HG03439 (cell line): ENCODE measurements around the gene P4HTM.

Source experiments
- ATAC-seq: cut with Tn5 transposase; IDR thresholded peaks from one replicate; pipeline ENCODE4 v1.9.1; 2021; ENCODE audit warnings: mild to moderate bottlenecking, moderate library complexity; ENCODE audit not compliant: unreplicated experiment

P4HTM gene

GRCh38 chr3:48989796-48990635 lies at the start of gene P4HTM:
Gene P4HTM, plus strand, starts transcription at chr3:48990241. Its CDS starts 16 bp downstream, at chr3:48990257.
- peak; percentile 47 for ATAC-seq

- ATAC-seq = no peak
Measured at GRCh38 chr3:48945432-48945831, 44.6 kb upstream of the P4HTM start.

- ATAC-seq = no peak
Measured at GRCh38 chr3:48945891-48946549, 44.0 kb upstream of the P4HTM start.

- ATAC-seq = no peak
Measured at GRCh38 chr3:48949376-48949717, 40.7 kb upstream of the P4HTM start.

GRCh38 chr3:48950051-48950450 lies 40.0 kb upstream of the P4HTM start:
- no peak for ATAC-seq

GRCh38 chr3:48951764-48952163 lies 38.3 kb upstream of the P4HTM start:
- no peak for ATAC-seq

GRCh38 chr3:48952510-48953118 lies 37.4 kb upstream of the P4HTM start:
- ATAC-seq = no peak

- ATAC-seq = no peak
Measured at GRCh38 chr3:48957006-48957705, 32.9 kb upstream of the P4HTM start.

- no peak for ATAC-seq
Measured at GRCh38 chr3:48960841-48961413, 29.1 kb upstream of the P4HTM start.

GRCh38 chr3:48962340-48962739 lies 27.7 kb upstream of the P4HTM start:
- no peak for ATAC-seq

GRCh38 chr3:48962939-48963338 lies 27.1 kb upstream of the P4HTM start:
- ATAC-seq = no peak

- no peak for ATAC-seq
Measured at GRCh38 chr3:48963591-48963990, 26.4 kb upstream of the P4HTM start.

- no peak for ATAC-seq
Measured at GRCh38 chr3:48966367-48966766, 23.7 kb upstream of the P4HTM start.

GRCh38 chr3:48966876-48967361 lies 23.1 kb upstream of the P4HTM start:
- ATAC-seq = no peak

GRCh38 chr3:48970586-48970985 lies 19.5 kb upstream of the P4HTM start:
- no peak for ATAC-seq

- ATAC-seq = no peak
Measured at GRCh38 chr3:48974076-48974864, 15.8 kb upstream of the P4HTM start.

GRCh38 chr3:48979451-48979850 lies 10.6 kb upstream of the P4HTM start:
- no peak for ATAC-seq

- no peak for ATAC-seq
Measured at GRCh38 chr3:48980295-48980694, 9.7 kb upstream of the P4HTM start.

GRCh38 chr3:48982016-48982415 lies 8.0 kb upstream of the P4HTM start:
- ATAC-seq = no peak

- no peak for ATAC-seq
Measured at GRCh38 chr3:48982686-48983085, 7.4 kb upstream of the P4HTM start.
